Gastrocnemius medialis (tissue), 4 donors: ENCODE measurements around the gene SOWAHC.

Experiments
- POLR2A ChIP-seq, 2 donors: fragments of 450-650 bp; IDR thresholded peaks; one replicate each; pipeline ENCODE4 v1.6.1; 2017; ENCODE audit warnings: antibody characterized with exemption in 2 of 2, mild to moderate bottlenecking in 2 of 2, moderate library complexity in 2 of 2
- TF ChIP-seq, protein P1 (sequence below), 5 experiments: fragments of 450-650 bp in 3 of 5; fragments of 200-600 bp in 2 of 5; sonication (generic) in 2 of 5; IDR thresholded peaks in 4 of 5; conservative IDR thresholded peaks in 1 of 5; 1 replicate in 4 of 5; 2 replicates in 1 of 5; pipeline ENCODE4 v1.5.1; 2016 to 2019; ENCODE audit warnings: antibody characterized with exemption in 5 of 5, mild to moderate bottlenecking in 3 of 5, moderate library complexity in 3 of 5

DNA sequence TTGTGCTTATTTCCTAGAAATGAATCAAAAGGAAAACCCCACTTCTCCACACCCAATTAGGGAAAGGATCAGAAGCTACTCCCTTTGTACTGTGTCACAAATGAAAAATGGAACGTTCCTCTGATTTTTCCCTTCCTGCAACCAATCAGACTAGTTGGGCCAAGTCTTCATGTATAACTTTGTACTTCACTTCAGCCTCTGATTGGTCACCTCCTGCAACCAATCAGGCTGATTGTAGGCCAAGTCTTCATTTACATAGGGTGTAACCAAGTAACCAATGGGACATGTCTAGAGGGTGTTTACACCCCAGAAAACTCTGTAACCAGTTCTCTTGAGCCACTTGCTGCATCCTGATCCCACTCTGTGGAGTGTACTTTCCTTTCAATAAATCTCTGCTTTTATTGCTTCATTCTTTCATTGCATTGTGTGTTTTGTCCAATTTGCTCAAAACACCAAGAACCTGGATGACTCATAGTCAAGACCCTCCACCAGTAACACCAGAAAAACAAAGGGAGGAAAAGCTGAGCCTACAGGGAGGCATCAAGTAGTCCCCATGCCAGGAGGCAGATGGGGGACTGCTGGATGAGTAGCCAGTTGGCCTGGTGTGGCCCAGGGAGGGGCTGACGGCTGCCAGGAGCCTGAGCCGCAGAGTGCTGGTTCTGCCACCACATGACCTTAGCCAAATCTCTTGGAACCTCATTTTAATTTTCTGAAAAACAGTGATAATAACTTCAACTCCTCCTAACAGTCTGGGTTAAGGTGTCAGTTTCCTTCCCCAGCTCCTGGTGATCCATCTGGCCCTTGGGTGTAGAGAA lies 46.1 kb downstream of the SOWAHC start:
- TF ChIP-seq, protein P1, sequence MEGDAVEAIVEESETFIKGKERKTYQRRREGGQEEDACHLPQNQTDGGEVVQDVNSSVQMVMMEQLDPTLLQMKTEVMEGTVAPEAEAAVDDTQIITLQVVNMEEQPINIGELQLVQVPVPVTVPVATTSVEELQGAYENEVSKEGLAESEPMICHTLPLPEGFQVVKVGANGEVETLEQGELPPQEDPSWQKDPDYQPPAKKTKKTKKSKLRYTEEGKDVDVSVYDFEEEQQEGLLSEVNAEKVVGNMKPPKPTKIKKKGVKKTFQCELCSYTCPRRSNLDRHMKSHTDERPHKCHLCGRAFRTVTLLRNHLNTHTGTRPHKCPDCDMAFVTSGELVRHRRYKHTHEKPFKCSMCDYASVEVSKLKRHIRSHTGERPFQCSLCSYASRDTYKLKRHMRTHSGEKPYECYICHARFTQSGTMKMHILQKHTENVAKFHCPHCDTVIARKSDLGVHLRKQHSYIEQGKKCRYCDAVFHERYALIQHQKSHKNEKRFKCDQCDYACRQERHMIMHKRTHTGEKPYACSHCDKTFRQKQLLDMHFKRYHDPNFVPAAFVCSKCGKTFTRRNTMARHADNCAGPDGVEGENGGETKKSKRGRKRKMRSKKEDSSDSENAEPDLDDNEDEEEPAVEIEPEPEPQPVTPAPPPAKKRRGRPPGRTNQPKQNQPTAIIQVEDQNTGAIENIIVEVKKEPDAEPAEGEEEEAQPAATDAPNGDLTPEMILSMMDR (IDR thresholded peaks at IDR 0.05 in 4 of 5, conservative IDR thresholded peaks at IDR 0.05 in 1 of 5) = no peak
- no peak for TF ChIP-seq POLR2A (IDR thresholded peaks at IDR 0.05)
